ENCODE data around the gene SERPINB3. TPM values are rescaled to one million over a fixed set of nuclear protein-coding genes. Genes with fewer than 3 reads are reported as not detected.

Gene SERPINB3
- not detected in 2 replicates for total RNA-seq

GRCh38 chr18:63661750-63662149 lies at the start of gene SERPINB3:
TSS of gene SERPINB3 (minus strand) at chr18:63661893. CDS start at chr18:63661216, 677 bp downstream.

GRCh38 chr18:63702660-63703059 lies 41.0 kb upstream of the SERPINB3 start, which contains the start of gene SERPINB11:
TSS of gene SERPINB11 (plus strand) at chr18:63702960. CDS start at chr18:63710194, 7,234 bp downstream.

GRCh38 chr18:63644142-63644541 lies 17.6 kb downstream of the SERPINB3 start, which contains the start of gene SERPINB4:
TSS of gene SERPINB4 (minus strand) at chr18:63644256. CDS start at chr18:63643577, 679 bp downstream.

Other genes starting within 250 kb of the SERPINB3 start
- 52.5 and 58.0 TPM in 2 replicates for gene VPS4B, start 239.4 kb downstream of the SERPINB3 start, total RNA-seq
- not detected in 2 replicates for gene SERPINB5, start 184.9 kb downstream of the SERPINB3 start, total RNA-seq
- gene SERPINB12, start 119.5 kb downstream of the SERPINB3 start, total RNA-seq, result not detected in 2 replicates
- not detected in 2 replicates for gene SERPINB13, start 74.5 kb downstream of the SERPINB3 start, total RNA-seq
- gene SERPINB4, start 17.6 kb downstream of the SERPINB3 start, total RNA-seq, result not detected in 2 replicates
- not detected in 2 replicates for gene SERPINB11, start 41.1 kb upstream of the SERPINB3 start, total RNA-seq
- 0.11 TPM in 1 of 2 replicates, not detected in the other for gene SERPINB7, start 113.5 kb upstream of the SERPINB3 start, total RNA-seq
- gene SERPINB2, start 225.8 kb upstream of the SERPINB3 start, total RNA-seq, result 0.22 TPM in 1 of 2 replicates, not detected in the other
- gene SERPINB10, start 246.1 kb upstream of the SERPINB3 start, total RNA-seq, result not detected in 2 replicates

Measured in articular chondrocyte of knee joint (primary cell).